K562 (cell line): ENCODE data around the gene SLC18B1. TPM values are rescaled to one million over a fixed set of nuclear protein-coding genes. Genes with fewer than 3 reads are reported as not detected.

Source experiments
- ATF7 ChIP-seq: fragments of 450-650 bp; IDR thresholded peaks from 2 replicates; pipeline ENCODE4 v1.7.1; 2014; ENCODE audit warnings: mild to moderate bottlenecking, moderate library complexity
- CHD2 ChIP-seq: IDR thresholded peaks from 2 replicates; pipeline ENCODE4 v1.6.1; 2011; ENCODE audit warnings: low read depth, low read length
- DMBX1 ChIP-seq: fragments of 250-450 bp; sonication (Bioruptor Pico); IDR thresholded peaks from 2 replicates; pipeline ENCODE4 v1.8.0; 2022; ENCODE audit warnings: inconsistent platforms, mild to moderate bottlenecking, moderate library complexity, borderline replicate concordance
- EWSR1 ChIP-seq: fragments of 450-650 bp; IDR thresholded peaks from 2 replicates; pipeline ENCODE4 v1.6.1; 2018; ENCODE audit warnings: borderline replicate concordance, mild to moderate bottlenecking, low read depth, moderate library complexity; ENCODE audit not compliant: partially characterized antibody
- FIP1L1 ChIP-seq: fragments of 200-400 bp; formaldehyde crosslinking; IDR thresholded peaks from 2 replicates; pipeline ENCODE4 v1.6.1; 2018; ENCODE audit warnings: mild to moderate bottlenecking, low read depth, low read length; ENCODE audit not compliant: poor library complexity, severe bottlenecking
- HDGF ChIP-seq: fragments of 450-650 bp; IDR thresholded peaks from 2 replicates; pipeline ENCODE4 v1.6.1; 2016
- KLF13 ChIP-seq: fragments of 450-650 bp; IDR thresholded peaks from 2 replicates; pipeline ENCODE4 v1.6.1; 2016; ENCODE audit warnings: missing genetic modification characterization, low read depth, mild to moderate bottlenecking, missing compliant biosample characterization, moderate library complexity, borderline replicate concordance
- MECOM ChIP-seq: fragments of 250-450 bp; sonication (Bioruptor Pico); IDR thresholded peaks from 2 replicates; pipeline ENCODE4 v1.8.0; 2022; ENCODE audit warnings: inconsistent platforms
- MEIS2 ChIP-seq: fragments of 450-650 bp; IDR thresholded peaks from 2 replicates; pipeline ENCODE4 v1.6.1; 2014; ENCODE audit warnings: mild to moderate bottlenecking; ENCODE audit not compliant: partially characterized antibody
- MYNN ChIP-seq, 2 experiments: sonication (generic); formaldehyde crosslinking in 1 of 2; IDR thresholded peaks; 2 replicates each; pipeline versions ENCODE4 v1.5.0 to v1.6.1; 2016 to 2020; ENCODE audit warnings: antibody characterized with exemption in 1 of 2, missing genetic modification reagents in 1 of 2
- PPARD ChIP-seq: fragments of 250-450 bp; sonication (Bioruptor Pico); IDR thresholded peaks from 2 replicates; pipeline ENCODE4 v1.8.0; 2022; ENCODE audit warnings: inconsistent platforms, mild to moderate bottlenecking, moderate library complexity
- RBM22 ChIP-seq: fragments of 200-400 bp; formaldehyde crosslinking; IDR thresholded peaks from 2 replicates; pipeline ENCODE4 v1.6.1; 2018; ENCODE audit warnings: low read length, low read depth; ENCODE audit not compliant: poor library complexity, severe bottlenecking
- SUPT5H ChIP-seq: fragments of 450-650 bp; IDR thresholded peaks from 2 replicates; pipeline ENCODE4 v1.6.1; 2016
- TAL1 ChIP-seq: fragments of 450-650 bp; IDR thresholded peaks from 2 replicates; pipeline ENCODE4 v1.6.1; 2016; ENCODE audit warnings: mild to moderate bottlenecking
- TRIM28 ChIP-seq: fragments of 450-650 bp; IDR thresholded peaks from 2 replicates; pipeline ENCODE4 v1.6.1; 2017
- U2AF1 ChIP-seq: fragments of 200-400 bp; formaldehyde crosslinking; optimal IDR thresholded peaks from 2 replicates; pipeline ENCODE3; 2017; ENCODE audit warnings: mild to moderate bottlenecking, low read depth, low read length, moderate library complexity
- ZKSCAN8 ChIP-seq: fragments of 200-800 bp; sonication (Bioruptor generic); IDR thresholded peaks from 2 replicates; pipeline ENCODE4 v1.6.1; 2016; ENCODE audit warnings: missing genetic modification characterization, missing compliant biosample characterization
- ZNF197 ChIP-seq: fragments of 200-800 bp; sonication (Bioruptor generic); IDR thresholded peaks from 2 replicates; pipeline ENCODE4 v1.6.1; 2016; ENCODE audit warnings: low read depth, missing genetic modification characterization, missing compliant biosample characterization
- ZNF584 ChIP-seq: fragments of 200-800 bp; sonication (Bioruptor generic); IDR thresholded peaks from 2 replicates; pipeline ENCODE4 v1.6.1; 2016; ENCODE audit warnings: low read depth, mild to moderate bottlenecking, missing genetic modification characterization, missing compliant biosample characterization
- ZNF695 ChIP-seq: fragments of 450-650 bp; formaldehyde crosslinking; IDR thresholded peaks from 2 replicates; pipeline ENCODE4 v1.4.0; 2020; ENCODE audit warnings: mild to moderate bottlenecking, moderate library complexity
- polyA plus RNA-seq, 8 experiments: library from polyadenylated mRNA; depleted of rRNA in 4 of 8; stranded (reverse) in 5 of 8; unstranded in 3 of 8; fragments of >200 nt; fragmentation: Nextera tagmentation in 2 of 8; fragmentation: Illumina TruSeq in 1 of 8; extraction: Ambion mirVana in 2 of 8; extraction: Trizol in 1 of 8; gene quantifications; 2 replicates each; pipeline versions ENCODE4 v1.2.1 to v1.2.3, GENCODE V29; 2011 to 2014; ENCODE audit warnings: inconsistent platforms in 1 of 8, missing spikeins in 1 of 8
- total RNA-seq, 7 experiments: library from RNA; depleted of rRNA in 6 of 7; stranded (reverse); fragments of >200 nt in 6 of 7; fragmentation: Illumina TruSeq in 2 of 7; extraction: Trizol in 2 of 7; gene quantifications; 2 replicates each; pipeline versions ENCODE4 v1.2.1 to v1.2.3, GENCODE V29; 2011 to 2021; ENCODE audit warnings: low replicate concordance in 1 of 7
- TF ChIP-seq, protein P1 (sequence below): fragments of 450-650 bp; IDR thresholded peaks from 2 replicates; pipeline ENCODE4 v1.6.1; 2016
- TF ChIP-seq, protein P2 (sequence below): sonication (generic); formaldehyde crosslinking; IDR thresholded peaks from 2 replicates; pipeline ENCODE4 v1.8.0; 2022; ENCODE audit warnings: mild to moderate bottlenecking, missing genetic modification reagents
- TF ChIP-seq, protein P3 (sequence below): fragments of 250-450 bp; sonication (Bioruptor Pico); IDR thresholded peaks from 2 replicates; pipeline ENCODE4 v1.8.0; 2022; ENCODE audit warnings: inconsistent platforms, mild to moderate bottlenecking, moderate library complexity, borderline replicate concordance
- TF ChIP-seq, protein P4 (sequence below): sonication (generic); formaldehyde crosslinking; IDR thresholded peaks from 2 replicates; pipeline ENCODE4 v1.8.1; 2023; ENCODE audit warnings: mild to moderate bottlenecking, missing genetic modification reagents

The SLC18B1 gene
- total and polyA plus RNA-seq, 9 of the 15 experiments (the other 6 are each of a cell fraction or from before 2014, with no cell fraction given), result 10.4 to 49.1 (median 32.0) TPM

DNA sequence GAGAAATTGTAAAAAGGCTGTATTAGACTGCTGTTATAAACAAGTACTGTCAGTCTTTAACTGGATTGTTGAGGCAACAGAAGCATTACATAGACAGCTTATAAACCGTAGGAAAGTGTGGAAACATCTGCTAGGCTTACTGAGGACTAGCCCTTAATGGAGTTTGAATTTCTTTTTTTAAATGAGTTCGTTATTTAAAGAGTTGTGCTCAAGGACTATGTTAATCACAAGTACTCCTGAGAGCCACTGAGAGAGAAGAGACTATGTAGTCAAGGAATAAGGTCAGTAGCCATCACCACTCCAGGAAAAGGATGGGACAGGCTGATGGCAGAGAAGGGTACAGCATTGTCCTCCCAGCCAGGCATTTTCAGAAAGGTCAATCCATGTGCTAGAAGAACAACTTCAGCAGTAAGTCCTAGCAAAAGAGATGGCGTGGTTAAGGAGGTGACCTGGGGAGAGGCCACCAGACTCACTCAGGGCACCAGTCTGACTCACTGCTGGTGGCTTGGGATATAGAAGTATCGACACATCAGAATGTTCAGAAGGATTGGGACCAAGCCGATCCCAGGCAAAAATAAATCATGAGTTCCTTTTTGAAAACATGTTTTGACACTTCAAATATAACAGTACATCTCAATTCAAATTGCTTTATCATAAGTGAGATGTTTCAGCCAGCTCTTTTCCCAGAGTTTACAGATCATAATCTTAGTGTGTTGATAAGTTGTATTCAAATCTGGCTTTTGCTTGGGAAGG, 22.4 kb upstream of the SLC18B1 start (continued):
- TF ChIP-seq ZNF197 (CRISPR knock-in tag) (no peak), MECOM (CRISPR knock-in tag) (no peak), MYNN (IDR thresholded peaks at IDR 0.05) (0 out of 2 replicates have a peak, but pooled peaks have one; percentile 51), MYNN (CRISPR knock-in tag; IDR thresholded peaks at IDR 0.05) (no peak), ZNF584 (CRISPR knock-in tag) (no peak), FIP1L1 (peak; percentile 6), MEIS2 (peak; percentile 29), CHD2 (no peak; the same call in 1 of the 2 replicates), ZKSCAN8 (no peak), U2AF1 (peak; percentile 20), PPARD (CRISPR knock-in tag) (no peak), TAL1 (no peak), KLF13 (tag) (no peak), SUPT5H (peak; percentile 62), ATF7 (no peak), DMBX1 (CRISPR knock-in tag) (no peak), RBM22 (peak; percentile 43), HDGF (no peak), EWSR1 (no peak), TRIM28 (no peak), ZNF695 (CRISPR knock-in tag) (no peak)
- TF ChIP-seq, protein P1, sequence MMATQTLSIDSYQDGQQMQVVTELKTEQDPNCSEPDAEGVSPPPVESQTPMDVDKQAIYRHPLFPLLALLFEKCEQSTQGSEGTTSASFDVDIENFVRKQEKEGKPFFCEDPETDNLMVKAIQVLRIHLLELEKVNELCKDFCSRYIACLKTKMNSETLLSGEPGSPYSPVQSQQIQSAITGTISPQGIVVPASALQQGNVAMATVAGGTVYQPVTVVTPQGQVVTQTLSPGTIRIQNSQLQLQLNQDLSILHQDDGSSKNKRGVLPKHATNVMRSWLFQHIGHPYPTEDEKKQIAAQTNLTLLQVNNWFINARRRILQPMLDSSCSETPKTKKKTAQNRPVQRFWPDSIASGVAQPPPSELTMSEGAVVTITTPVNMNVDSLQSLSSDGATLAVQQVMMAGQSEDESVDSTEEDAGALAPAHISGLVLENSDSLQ, result no peak
- TF ChIP-seq, protein P2, sequence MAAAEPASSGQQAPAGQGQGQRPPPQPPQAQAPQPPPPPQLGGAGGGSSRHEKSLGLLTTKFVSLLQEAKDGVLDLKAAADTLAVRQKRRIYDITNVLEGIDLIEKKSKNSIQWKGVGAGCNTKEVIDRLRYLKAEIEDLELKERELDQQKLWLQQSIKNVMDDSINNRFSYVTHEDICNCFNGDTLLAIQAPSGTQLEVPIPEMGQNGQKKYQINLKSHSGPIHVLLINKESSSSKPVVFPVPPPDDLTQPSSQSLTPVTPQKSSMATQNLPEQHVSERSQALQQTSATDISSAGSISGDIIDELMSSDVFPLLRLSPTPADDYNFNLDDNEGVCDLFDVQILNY (CRISPR knock-in tag), result no peak
- TF ChIP-seq, protein P3, sequence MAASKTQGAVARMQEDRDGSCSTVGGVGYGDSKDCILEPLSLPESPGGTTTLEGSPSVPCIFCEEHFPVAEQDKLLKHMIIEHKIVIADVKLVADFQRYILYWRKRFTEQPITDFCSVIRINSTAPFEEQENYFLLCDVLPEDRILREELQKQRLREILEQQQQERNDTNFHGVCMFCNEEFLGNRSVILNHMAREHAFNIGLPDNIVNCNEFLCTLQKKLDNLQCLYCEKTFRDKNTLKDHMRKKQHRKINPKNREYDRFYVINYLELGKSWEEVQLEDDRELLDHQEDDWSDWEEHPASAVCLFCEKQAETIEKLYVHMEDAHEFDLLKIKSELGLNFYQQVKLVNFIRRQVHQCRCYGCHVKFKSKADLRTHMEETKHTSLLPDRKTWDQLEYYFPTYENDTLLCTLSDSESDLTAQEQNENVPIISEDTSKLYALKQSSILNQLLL (CRISPR knock-in tag), result no peak
- TF ChIP-seq, protein P4, sequence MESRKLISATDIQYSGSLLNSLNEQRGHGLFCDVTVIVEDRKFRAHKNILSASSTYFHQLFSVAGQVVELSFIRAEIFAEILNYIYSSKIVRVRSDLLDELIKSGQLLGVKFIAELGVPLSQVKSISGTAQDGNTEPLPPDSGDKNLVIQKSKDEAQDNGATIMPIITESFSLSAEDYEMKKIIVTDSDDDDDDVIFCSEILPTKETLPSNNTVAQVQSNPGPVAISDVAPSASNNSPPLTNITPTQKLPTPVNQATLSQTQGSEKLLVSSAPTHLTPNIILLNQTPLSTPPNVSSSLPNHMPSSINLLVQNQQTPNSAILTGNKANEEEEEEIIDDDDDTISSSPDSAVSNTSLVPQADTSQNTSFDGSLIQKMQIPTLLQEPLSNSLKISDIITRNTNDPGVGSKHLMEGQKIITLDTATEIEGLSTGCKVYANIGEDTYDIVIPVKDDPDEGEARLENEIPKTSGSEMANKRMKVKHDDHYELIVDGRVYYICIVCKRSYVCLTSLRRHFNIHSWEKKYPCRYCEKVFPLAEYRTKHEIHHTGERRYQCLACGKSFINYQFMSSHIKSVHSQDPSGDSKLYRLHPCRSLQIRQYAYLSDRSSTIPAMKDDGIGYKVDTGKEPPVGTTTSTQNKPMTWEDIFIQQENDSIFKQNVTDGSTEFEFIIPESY, result no peak
